SK-N-SH treated with all-trans-retinoic acid at 6 μM for 48 hours (cell line): ENCODE data around the gene LAMB1.

Experiments
- CREB5 ChIP-seq: fragments of 250-450 bp; sonication (Bioruptor Pico); IDR thresholded peaks from 2 replicates; pipeline ENCODE4 v1.5.1; 2020; ENCODE audit warnings: low read depth, mild to moderate bottlenecking, moderate library complexity
- CSDC2 ChIP-seq: fragments of 250-450 bp; sonication (Bioruptor Pico); IDR thresholded peaks from 2 replicates; pipeline ENCODE4 v1.5.0; 2020; ENCODE audit warnings: mild to moderate bottlenecking, moderate library complexity
- GLIS3 ChIP-seq: fragments of 250-450 bp; sonication (Bioruptor Pico); IDR thresholded peaks from 2 replicates; pipeline ENCODE4 v1.5.0; 2020; ENCODE audit warnings: mild to moderate bottlenecking, moderate library complexity
- ISL1 ChIP-seq: fragments of 250-450 bp; sonication (Bioruptor Pico); IDR thresholded peaks from 2 replicates; pipeline ENCODE4 v2.1.2; 2022; ENCODE audit warnings: mild to moderate bottlenecking, moderate library complexity
- PATZ1 ChIP-seq: fragments of 250-450 bp; sonication (Bioruptor Pico); IDR thresholded peaks from 2 replicates; pipeline ENCODE4 v1.8.0; 2020; ENCODE audit warnings: mild to moderate bottlenecking, moderate library complexity, borderline replicate concordance
- PPARA ChIP-seq: fragments of 250-450 bp; sonication (Bioruptor Pico); IDR thresholded peaks from 2 replicates; pipeline ENCODE4 v1.5.0; 2020; ENCODE audit warnings: mild to moderate bottlenecking, borderline replicate concordance
- RARB ChIP-seq: fragments of 250-450 bp; sonication (Bioruptor Pico); IDR thresholded peaks from 2 replicates; pipeline ENCODE4 v1.8.0; 2021; ENCODE audit warnings: mild to moderate bottlenecking, moderate library complexity
- TCF4 ChIP-seq: fragments of 250-450 bp; sonication (Bioruptor Pico); IDR thresholded peaks from 2 replicates; pipeline ENCODE4 v1.8.0; 2021; ENCODE audit warnings: mild to moderate bottlenecking, moderate library complexity, borderline replicate concordance
- ZNF8 ChIP-seq: fragments of 450-650 bp; formaldehyde crosslinking; IDR thresholded peaks from 2 replicates; pipeline ENCODE4 v1.5.0; 2020; ENCODE audit warnings: mild to moderate bottlenecking, moderate library complexity
- TF ChIP-seq, protein P1 (sequence below): fragments of 250-450 bp; sonication (Bioruptor Pico); IDR thresholded peaks from 2 replicates; pipeline ENCODE4 v1.5.1; 2021; ENCODE audit warnings: mild to moderate bottlenecking, moderate library complexity

DNA sequence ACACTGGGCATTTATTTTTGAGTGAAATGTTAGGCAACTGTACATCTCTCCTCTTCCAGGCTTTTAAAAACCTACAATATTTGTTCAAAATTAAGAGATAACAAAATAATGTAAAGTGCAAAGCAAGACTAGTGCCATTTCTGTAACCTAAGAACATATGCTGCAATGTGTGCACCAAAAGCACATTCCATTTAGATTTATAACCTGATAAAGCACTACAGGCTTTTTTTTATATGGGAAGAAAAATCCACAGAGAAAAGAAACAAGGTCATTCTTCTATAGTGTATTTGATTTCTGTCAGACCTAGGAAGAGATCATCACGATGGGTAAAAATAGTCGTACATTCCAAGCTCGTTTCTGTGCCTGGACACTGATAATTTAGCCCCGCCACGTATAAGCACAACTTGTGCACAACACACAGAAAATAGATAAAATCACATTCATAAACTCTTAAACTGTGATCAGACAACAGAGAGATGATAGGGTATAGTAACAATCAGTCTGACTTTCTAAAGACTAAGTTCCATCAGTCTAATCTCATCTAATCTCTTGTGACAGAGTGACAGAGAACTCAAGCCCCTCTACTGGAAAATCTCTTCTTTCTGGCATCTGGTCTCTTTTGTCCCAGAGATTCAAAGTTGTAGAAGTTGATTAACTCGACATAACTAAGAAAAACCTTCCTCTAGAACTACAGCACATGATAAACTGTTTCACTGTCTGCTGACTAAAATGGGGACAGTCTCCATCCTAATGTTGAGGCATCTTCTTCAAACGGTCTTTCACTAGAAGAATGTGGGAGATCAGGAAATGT, 6.7 kb downstream of the LAMB1 start:
- TF ChIP-seq TCF4 (CRISPR knock-in tag) (no peak), PATZ1 (no peak), PPARA (no peak), GLIS3 (CRISPR knock-in tag) (no peak), CREB5 (no peak; the same call in 1 of the 2 replicates), ISL1 (CRISPR knock-in tag) (peak; percentile 48; the same call in 1 of the 2 replicates), ZNF8 (no peak), RARB (CRISPR knock-in tag) (no peak), CSDC2 (CRISPR knock-in tag) (no peak)
- TF ChIP-seq, protein P1, sequence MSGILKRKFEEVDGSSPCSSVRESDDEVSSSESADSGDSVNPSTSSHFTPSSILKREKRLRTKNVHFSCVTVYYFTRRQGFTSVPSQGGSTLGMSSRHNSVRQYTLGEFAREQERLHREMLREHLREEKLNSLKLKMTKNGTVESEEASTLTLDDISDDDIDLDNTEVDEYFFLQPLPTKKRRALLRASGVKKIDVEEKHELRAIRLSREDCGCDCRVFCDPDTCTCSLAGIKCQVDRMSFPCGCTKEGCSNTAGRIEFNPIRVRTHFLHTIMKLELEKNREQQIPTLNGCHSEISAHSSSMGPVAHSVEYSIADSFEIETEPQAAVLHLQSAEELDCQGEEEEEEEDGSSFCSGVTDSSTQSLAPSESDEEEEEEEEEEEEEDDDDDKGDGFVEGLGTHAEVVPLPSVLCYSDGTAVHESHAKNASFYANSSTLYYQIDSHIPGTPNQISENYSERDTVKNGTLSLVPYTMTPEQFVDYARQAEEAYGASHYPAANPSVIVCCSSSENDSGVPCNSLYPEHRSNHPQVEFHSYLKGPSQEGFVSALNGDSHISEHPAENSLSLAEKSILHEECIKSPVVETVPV (CRISPR knock-in tag): 0 out of 2 replicates have a peak, but pooled peaks have one; percentile 38
